ENCODE data around the gene LPP. TPM values are rescaled to one million over a fixed set of nuclear protein-coding genes. Genes with fewer than 3 reads are reported as not detected.

Gene LPP
- total RNA-seq, 4 donors from 2014 or later, result 183 to 293 (median 242) TPM

GRCh38 chr3:188153437-188154013, 432 bp upstream of the LPP start:
- Histone ChIP-seq H3K36me3 (no peaks in the 10 kb centered on the region), H3K4me3 (peak overlapping the region; percentile 87 to 96 (median 94)), H3K9me3 (no peaks in the 10 kb centered on the region), H3K4me1 (peaks cover 0 to 48% (median 20%) of the 10 kb centered on the region in 4 donors), H3K27me3 (no peaks in the 10 kb centered on the region), H3K27ac (peak overlapping the region; percentile 94 to 99 (median 98))
- 0% methylated on average over 34 to 36 of the region's 36 CpGs for whole genome bisulfite sequencing, 2 donors
- TF ChIP-seq POLR2A (IDR thresholded peaks at IDR 0.05) (peak in 1 of 2 donors; percentile 56), EP300 (IDR thresholded peaks at IDR 0.05) (peak; percentile 53 to 90), CTCF (IDR thresholded peaks at IDR 0.05) (peak in 3 of 5 experiments; percentile 3 to 46 (median 11))
- peak; percentile 70 to 74 for DNase-seq (ENCODE audit: low spot score in 2 of 2)

GRCh38 chr3:188154809-188155574, 1.0 kb downstream of the LPP start:
- Histone ChIP-seq H3K27me3 (no peaks in the 10 kb centered on the region), H3K27ac (peak overlapping the region; percentile 94 to 99 (median 98)), H3K9me3 (no peaks in the 10 kb centered on the region), H3K4me3 (peak overlapping the region; percentile 87 to 96 (median 94)), H3K4me1 (peaks cover 0 to 54% (median 20%) of the 10 kb centered on the region in 4 donors), H3K36me3 (peaks cover 0 to 4% (median 0%) of the 10 kb centered on the region in 3 donors)
- 31% methylated on average over 8 of the region's 8 CpGs for WGBS, 2 donors
- no peak for TF ChIP-seq EP300 (IDR thresholded peaks at IDR 0.05)
- no peak for TF ChIP-seq POLR2A (IDR thresholded peaks at IDR 0.05)
- no peak for TF ChIP-seq CTCF (IDR thresholded peaks at IDR 0.05)
- no peak for DNase-seq (ENCODE audit: low spot score in 2 of 2)

- Histone ChIP-seq H3K4me1 (peaks cover 0 to 54% (median 22%) of the 10 kb centered on the region in 4 donors), H3K4me3 (peak overlapping the region in 1 of 4 donors; percentile 96), H3K27ac (peak overlapping the region in 3 of 4 donors; percentile 96 to 99 (median 99)), H3K9me3 (no peaks in the 10 kb centered on the region), H3K36me3 (peaks cover 0 to 4% (median 0%) of the 10 kb centered on the region in 3 donors), H3K27me3 (no peaks in the 10 kb centered on the region)
- WGBS, 2 donors, result 76 to 82% methylated on average over 2 of the region's 2 CpGs
- DNase-seq (ENCODE audit: low spot score in 2 of 2), result no peak
- no peak for TF ChIP-seq CTCF (IDR thresholded peaks at IDR 0.05)
- TF ChIP-seq POLR2A (IDR thresholded peaks at IDR 0.05), result no peak
- TF ChIP-seq EP300 (IDR thresholded peaks at IDR 0.05), result no peak
Measured at GRCh38 chr3:188156056-188156455, 2.1 kb downstream of the LPP start.

- Histone ChIP-seq H3K27me3 (no peaks in the 10 kb centered on the region), H3K36me3 (peaks cover 0 to 4% (median 0%) of the 10 kb centered on the region in 3 donors), H3K9me3 (no peaks in the 10 kb centered on the region), H3K27ac (peak overlapping the region in 3 of 4 donors; percentile 26 to 66 (median 31)), H3K4me1 (peaks cover 0 to 48% (median 19%) of the 10 kb centered on the region in 4 donors), H3K4me3 (no peak overlapping the region)
- no peak for DNase-seq (ENCODE audit: low spot score in 2 of 2)
- 88 to 91% methylated on average over 6 of the region's 6 CpGs for WGBS, 2 donors
- TF ChIP-seq POLR2A (IDR thresholded peaks at IDR 0.05) (no peak), EP300 (IDR thresholded peaks at IDR 0.05) (no peak), CTCF (IDR thresholded peaks at IDR 0.05) (no peak)
Measured at GRCh38 chr3:188157407-188157806, 3.5 kb downstream of the LPP start.

GRCh38 chr3:188157971-188158370, 4.0 kb downstream of the LPP start:
- Histone ChIP-seq H3K27ac (peak overlapping the region in 2 of 4 donors; percentile 63 to 66), H3K27me3 (no peaks in the 10 kb centered on the region), H3K9me3 (no peaks in the 10 kb centered on the region), H3K4me3 (no peak overlapping the region), H3K36me3 (peaks cover 0 to 4% (median 0%) of the 10 kb centered on the region in 3 donors), H3K4me1 (peaks cover 0 to 47% (median 19%) of the 10 kb centered on the region in 4 donors)
- no peak for DNase-seq (ENCODE audit: low spot score in 2 of 2)
- TF ChIP-seq CTCF (IDR thresholded peaks at IDR 0.05) (no peak), EP300 (IDR thresholded peaks at IDR 0.05) (no peak), POLR2A (IDR thresholded peaks at IDR 0.05) (no peak)
- 61 to 81% methylated on average over 5 of the region's 5 CpGs for WGBS, 2 donors

All from tibial nerve (tissue), 4 donors.